GM12872 (cell line): ENCODE data around the gene SMYD3.

Experiments used
- CTCF ChIP-seq: IDR thresholded peaks from 3 replicates; pipeline ENCODE4 v1.5.1; 2011; ENCODE audit warnings: low read depth, mild to moderate bottlenecking, low read length, moderate library complexity; ENCODE audit not compliant: insufficient read depth

Gene SMYD3

GRCh38 chr1:245915406-245915805 lies 591.7 kb downstream of the SMYD3 start:
- TF ChIP-seq CTCF = no peak

- TF ChIP-seq CTCF = no peak
These were observed 598.5 kb downstream of the SMYD3 start for GRCh38 chr1:245908543-245908942.

- TF ChIP-seq CTCF = no peak
These were observed 600.9 kb downstream of the SMYD3 start for GRCh38 chr1:245906207-245906606.

- TF ChIP-seq CTCF = no peak
These were observed 603.2 kb downstream of the SMYD3 start for GRCh38 chr1:245903851-245904250.

GRCh38 chr1:245901565-245901964 lies 605.5 kb downstream of the SMYD3 start:
- no peak for TF ChIP-seq CTCF

GRCh38 chr1:245901037-245901436 lies 606.0 kb downstream of the SMYD3 start:
- no peak for TF ChIP-seq CTCF

GRCh38 chr1:245898581-245898980 lies 608.5 kb downstream of the SMYD3 start:
- TF ChIP-seq CTCF = no peak

GRCh38 chr1:245896258-245896657 lies 610.8 kb downstream of the SMYD3 start:
- no peak for TF ChIP-seq CTCF
